ENCODE data around the gene NFKB2. TPM values are rescaled to one million over a fixed set of nuclear protein-coding genes. Genes with fewer than 3 reads are reported as not detected.

The NFKB2 gene
- total RNA-seq, 1 experiment from 2014 or later = 23.3 TPM

DNA sequence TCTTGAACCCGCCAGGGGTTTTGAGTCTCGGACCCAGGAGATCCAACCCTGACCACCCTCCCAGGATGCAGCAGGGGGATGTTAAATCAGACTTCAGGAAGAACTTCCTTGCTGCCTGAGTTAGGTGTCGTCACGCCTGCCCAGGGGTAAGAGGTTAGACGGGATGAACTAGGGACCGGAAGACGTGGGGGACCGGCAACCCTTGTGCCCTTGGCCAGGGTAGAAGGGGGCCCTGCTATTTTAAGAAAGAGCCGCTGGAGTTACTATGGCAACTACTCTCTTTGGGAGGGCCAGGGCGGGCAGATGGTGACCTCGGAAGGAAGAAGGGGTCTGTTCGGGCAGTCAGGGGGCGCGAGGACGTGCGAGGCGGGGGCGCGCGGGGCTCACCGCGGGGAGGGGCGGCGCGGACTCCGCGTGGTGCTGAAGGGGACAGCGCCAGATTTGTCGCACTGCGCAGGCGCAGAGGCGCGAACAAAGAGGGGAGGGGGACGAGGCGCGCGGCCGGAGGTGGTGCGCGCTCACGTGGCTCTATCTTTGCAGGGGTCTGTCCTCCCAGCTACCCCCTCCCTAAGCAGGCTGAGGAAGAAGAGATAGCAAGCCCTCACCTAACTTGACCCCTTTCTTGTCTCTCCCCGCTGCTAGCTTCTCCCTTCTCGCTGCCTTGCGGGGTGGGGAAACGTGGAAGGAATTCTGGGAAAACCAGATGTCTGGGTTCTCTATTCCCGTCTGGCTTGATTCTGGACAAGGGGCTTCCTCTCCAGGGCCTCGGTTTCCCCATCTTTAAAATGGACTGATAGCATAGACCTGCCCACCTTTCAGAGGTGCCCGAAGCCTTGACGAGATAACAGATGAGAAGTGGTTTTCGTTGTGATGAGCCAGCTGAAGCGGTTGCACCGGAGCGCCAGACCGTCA lies 24.0 kb downstream of the NFKB2 start:
- DNase-seq (ENCODE audit: low spot score) = peak; percentile 79
- in situ Hi-C loops (cut with HindIII; ENCODE audit: low sequenced_read_pairs) = no loop called here

DNA sequence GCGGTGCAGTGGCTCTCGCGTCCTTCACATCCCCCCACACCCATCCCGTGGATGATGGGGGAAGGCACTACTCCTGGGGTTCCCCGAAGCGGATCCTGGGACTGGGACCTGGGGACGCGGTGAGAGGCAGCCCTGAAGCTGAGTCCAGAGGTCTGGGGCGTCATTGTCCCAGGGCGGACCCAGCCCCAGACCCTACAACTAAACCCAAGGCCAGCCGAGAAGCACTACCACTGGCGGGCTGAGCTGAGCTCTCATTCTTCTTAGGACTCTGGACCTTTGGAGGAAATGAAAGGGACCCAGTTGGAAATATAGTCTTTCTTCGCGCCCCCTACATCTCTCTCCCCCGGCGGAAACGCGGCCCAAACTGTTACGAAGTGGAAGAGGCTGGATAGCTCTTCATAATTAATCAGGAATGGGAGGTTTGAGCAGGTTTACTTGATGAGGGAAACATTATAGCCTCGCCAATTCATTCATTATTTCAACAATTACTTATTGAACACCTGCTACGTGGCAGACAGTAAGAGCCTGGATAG lies 24.7 kb downstream of the NFKB2 start:
- no peak for DNase-seq (ENCODE audit: low spot score)
- in situ Hi-C loops (cut with HindIII; ENCODE audit: low sequenced_read_pairs) = no loop called here

DNA sequence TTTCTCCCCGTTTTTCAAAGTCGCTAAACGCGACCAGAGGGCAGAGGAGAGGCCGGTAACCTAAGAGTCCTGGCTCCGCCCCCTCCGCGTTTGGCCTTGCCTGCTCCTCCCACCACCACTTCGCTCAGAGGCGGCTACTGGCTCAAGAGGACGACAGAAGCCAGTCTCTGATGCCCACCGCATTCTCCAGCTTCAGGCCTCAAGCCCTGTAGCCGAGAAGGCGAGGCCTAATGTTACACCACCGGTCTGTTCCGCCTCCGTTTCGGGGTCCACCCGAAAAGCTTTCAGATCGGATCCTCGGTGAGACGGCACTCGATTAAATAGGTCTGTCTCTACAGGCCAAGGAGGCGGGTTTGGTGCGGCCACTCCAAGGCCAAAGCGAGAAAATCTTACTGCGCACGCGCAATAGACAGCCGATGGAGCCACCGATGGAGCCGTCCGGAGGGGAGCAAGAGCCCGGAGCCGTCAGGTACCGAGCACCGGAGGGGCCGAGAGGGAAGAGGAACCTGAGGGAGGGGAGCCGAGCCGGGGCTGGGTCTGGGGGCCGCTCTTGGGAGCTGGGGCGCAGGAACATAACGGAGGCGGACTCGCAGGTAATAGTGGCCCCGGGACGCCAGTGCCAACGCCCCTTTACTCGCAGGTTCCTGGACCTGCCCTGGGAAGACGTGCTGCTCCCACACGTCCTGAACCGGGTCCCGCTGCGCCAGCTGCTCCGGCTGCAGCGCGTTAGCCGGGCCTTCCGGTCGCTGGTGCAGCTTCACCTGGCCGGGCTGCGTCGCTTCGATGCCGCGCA lies 25.4 kb downstream of the NFKB2 start, which contains the start of gene FBXL15:
TSS of gene FBXL15 (plus strand) at position 123 of the 793 bp plus-strand sequence. CDS start at position 417, 294 bp downstream.
- in situ Hi-C loops (cut with HindIII; ENCODE audit: low sequenced_read_pairs) = no loop called here

DNA sequence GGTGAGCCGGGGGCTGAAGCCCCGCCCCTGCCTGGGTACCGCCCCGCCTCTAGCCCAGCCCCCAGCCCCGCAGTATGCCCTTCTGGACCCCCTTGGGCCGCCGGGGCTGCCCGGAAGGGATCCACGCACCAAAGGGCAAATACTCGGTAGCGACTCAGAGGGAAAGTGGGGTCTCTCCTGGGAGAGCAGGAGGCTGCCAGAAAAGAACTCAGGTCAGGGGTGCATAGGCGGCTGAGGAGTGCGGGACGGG lies 25.9 kb downstream of the NFKB2 start:
- in situ Hi-C loops (cut with HindIII; ENCODE audit: low sequenced_read_pairs) = no loop called here
- no peak for DNase-seq (ENCODE audit: low spot score)

More for the DNA sequence above, 25.4 kb downstream of the NFKB2 start, which contains the start of gene FBXL15:
- peak; percentile 96 for DNase-seq (ENCODE audit: low spot score)

- in situ Hi-C loops (cut with HindIII; ENCODE audit: low sequenced_read_pairs) = no loop called here
- DNase-seq (ENCODE audit: low spot score) = no peak
These were observed 26.4 kb downstream of the NFKB2 start for GRCh38 chr10:102421757-102422512.

DNA sequence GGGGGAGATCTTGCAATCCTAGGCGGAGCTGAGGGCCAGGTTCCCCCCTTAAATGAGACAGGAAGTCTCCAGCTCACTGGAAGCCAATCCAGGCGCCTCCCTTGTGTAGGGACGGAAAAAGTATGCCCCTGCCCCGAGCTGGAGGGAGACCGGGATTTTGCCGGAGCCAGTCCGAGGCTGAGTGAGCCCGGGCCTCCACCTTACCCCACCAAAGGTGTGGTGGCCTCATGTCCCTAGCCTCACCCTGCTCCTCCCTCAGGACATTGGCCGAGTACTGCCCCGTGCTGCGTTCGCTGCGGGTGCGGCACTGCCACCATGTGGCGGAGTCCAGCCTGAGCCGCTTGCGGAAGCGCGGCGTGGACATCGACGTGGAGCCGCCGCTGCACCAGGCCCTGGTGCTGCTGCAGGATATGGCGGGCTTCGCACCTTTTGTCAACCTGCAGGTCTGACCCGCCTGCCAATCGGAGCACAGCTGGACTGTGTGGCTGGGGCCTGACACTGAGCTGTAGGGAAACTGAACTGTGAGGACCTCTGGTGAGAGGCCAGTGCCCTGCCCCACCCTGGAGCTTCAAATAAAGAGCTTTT lies 27.1 kb downstream of the NFKB2 start:
- peak; percentile 66 for DNase-seq (ENCODE audit: low spot score)
- in situ Hi-C loops (cut with HindIII; ENCODE audit: low sequenced_read_pairs) = no loop called here

GRCh38 chr10:102423372-102423968 lies 28.0 kb downstream of the NFKB2 start:
- in situ Hi-C loops (cut with HindIII; ENCODE audit: low sequenced_read_pairs) = no loop called here
- DNase-seq (ENCODE audit: low spot score) = no peak

GRCh38 chr10:102424145-102424544 lies 28.6 kb downstream of the NFKB2 start:
- in situ Hi-C loops (cut with HindIII; ENCODE audit: low sequenced_read_pairs) = no loop called here
- DNase-seq (ENCODE audit: low spot score) = no peak

DNA sequence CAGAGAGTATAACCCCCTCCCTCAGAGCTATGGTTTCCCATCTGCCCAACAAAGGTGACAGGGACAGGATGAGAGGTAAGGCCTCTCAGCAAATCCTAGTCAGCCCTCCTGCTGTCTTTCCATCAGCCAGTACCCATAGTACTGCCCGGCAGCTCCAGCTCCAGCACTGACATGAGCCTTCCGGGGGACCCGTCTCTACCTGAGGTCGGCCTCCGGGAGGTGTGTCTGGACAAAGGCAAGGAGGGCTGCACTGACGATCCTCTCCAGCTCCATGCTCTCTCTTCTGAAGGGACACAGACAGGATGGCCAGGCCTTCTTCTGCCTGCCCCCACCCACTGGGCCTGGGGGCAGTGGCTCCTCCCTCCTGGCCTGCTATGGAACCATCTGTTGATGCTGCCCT lies 29.4 kb downstream of the NFKB2 start:
- in situ Hi-C loops (cut with HindIII; ENCODE audit: low sequenced_read_pairs) = no loop called here
- DNase-seq (ENCODE audit: low spot score) = no peak

DNA sequence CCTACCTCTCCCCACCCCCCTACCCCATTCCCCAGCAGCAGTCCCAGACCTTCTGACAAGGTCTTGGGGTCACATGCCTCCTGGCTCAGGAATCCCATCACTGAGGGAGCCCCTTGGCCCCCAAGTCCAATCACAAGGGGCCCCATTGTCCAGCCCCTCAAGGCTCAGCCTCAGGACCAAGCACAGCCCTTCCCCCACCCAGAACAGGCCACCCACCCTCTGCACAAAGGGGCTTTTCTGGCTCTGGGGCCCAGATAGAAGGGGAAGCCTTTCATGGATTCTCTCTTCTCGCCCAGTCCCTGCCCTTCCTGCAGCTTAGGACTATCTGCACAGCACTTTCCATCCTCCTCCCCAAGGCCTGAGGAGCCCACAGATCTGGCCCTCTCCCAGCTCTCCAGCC lies 29.9 kb downstream of the NFKB2 start:
- in situ Hi-C loops (cut with HindIII; ENCODE audit: low sequenced_read_pairs) = no loop called here
- DNase-seq (ENCODE audit: low spot score) = no peak

- no peak for DNase-seq (ENCODE audit: low spot score)
- in situ Hi-C loops (cut with HindIII; ENCODE audit: low sequenced_read_pairs) = no loop called here
These were observed 31.3 kb downstream of the NFKB2 start for GRCh38 chr10:102426803-102427287.

GRCh38 chr10:102429468-102429867 lies 34.0 kb downstream of the NFKB2 start:
- DNase-seq (ENCODE audit: low spot score) = no peak
- in situ Hi-C loops (cut with HindIII; ENCODE audit: low sequenced_read_pairs) = no loop called here

GRCh38 chr10:102431452-102432124 lies 36.1 kb downstream of the NFKB2 start:
- in situ Hi-C loops (cut with HindIII; ENCODE audit: low sequenced_read_pairs) = no loop called here
- DNase-seq (ENCODE audit: low spot score) = no peak

DNA sequence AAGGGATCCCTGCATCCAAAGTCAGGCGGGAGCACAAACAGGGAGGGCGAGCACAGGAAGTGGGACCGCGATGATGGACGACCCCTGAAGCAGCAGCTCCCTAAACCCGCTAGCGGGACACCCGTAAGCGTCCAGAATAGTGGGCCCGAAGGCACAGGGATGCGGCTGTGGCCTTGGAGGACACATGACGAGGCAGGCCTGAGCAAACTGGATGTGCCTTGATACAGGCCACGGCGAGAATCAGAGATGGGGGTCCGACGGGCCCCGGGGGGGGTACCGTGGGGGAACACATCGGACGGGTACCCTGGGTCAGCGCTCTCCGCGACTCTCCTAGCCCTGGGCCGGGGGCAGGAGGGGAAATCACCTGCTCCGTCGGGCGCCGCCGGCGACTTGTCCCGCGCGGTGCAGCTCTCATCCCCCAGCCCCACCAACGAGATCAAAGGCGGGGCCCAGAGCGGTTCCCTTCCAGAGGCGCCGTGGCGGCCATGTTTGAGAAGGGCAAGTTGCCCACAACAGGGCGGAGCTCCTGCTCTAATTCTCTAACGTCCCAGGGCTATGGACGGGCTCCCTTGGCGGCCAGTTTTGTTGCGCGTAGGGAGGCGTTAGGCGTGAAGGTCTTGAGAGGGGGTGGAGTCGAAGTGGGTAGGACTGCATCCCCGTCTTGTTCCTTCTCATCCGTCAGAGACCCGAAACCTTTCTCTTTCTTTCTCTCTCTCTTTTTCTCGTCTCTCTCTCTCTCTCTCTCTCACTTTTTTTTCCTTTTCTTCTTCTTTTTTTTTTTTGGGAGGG lies 36.9 kb downstream of the NFKB2 start, which contains the start of gene CUEDC2:
TSS of gene CUEDC2 (minus strand) at position 413 of the 789 bp plus-strand sequence. CDS start 7,386 bp downstream, outside the sequence.
- in situ Hi-C loops (cut with HindIII; ENCODE audit: low sequenced_read_pairs) = no loop called here
- DNase-seq (ENCODE audit: low spot score) = peak; percentile 98

DNA sequence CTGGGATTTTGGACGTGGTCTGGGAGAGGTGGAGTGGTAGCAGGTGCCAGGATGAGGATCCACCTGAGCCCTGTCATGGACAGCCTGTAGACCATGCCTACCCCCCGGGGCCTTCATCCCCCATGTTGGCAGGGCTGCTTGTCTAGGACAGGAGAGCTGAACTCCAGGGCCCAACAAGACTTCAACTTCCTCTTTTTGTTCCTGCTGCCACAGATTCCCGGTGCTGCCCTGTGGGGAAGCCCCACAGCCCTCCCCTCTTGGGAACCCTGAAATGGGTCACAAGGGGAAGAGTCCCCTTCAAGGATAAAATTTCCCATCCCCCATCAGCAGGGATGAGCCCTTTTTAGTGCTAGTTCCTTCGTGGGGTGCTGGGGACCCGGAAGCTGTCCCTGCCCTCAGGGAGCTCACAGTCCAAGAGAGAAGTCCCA lies 38.1 kb downstream of the NFKB2 start:
- no peak for DNase-seq (ENCODE audit: low spot score)
- in situ Hi-C loops (cut with HindIII; ENCODE audit: low sequenced_read_pairs) = no loop called here

- DNase-seq (ENCODE audit: low spot score) = no peak
- in situ Hi-C loops (cut with HindIII; ENCODE audit: low sequenced_read_pairs) = no loop called here
These were observed 39.1 kb downstream of the NFKB2 start for GRCh38 chr10:102434394-102435132.

- no peak for DNase-seq (ENCODE audit: low spot score)
- in situ Hi-C loops (cut with HindIII; ENCODE audit: low sequenced_read_pairs) = no loop called here
These were observed 39.6 kb downstream of the NFKB2 start for GRCh38 chr10:102435133-102435497.

Data from G401 (cell line).